ENCODE measurements around the gene ADAM8. TPM values are rescaled to one million over a fixed set of nuclear protein-coding genes. Genes with fewer than 3 reads are reported as not detected.

The ADAM8 gene
- polyA plus RNA-seq, 4 donors = 0.67 to 4.4 (median 2.1) TPM

- no peaks in the 10 kb centered on the region for H3K4me1 ChIP-seq (ENCODE audit: control insufficient read depth in 3 of 3, insufficient read depth in 2 of 3, low read depth in 1 of 3, low read length in 2 of 3)
- H3K36me3 ChIP-seq (ENCODE audit: control insufficient read depth in 3 of 3, insufficient read depth in 2 of 3, low read depth in 1 of 3, low read length in 3 of 3) = peaks cover 0 to 36% (median 0%) of the 10 kb centered on the region in 3 donors
- H3K27me3 ChIP-seq (ENCODE audit: control insufficient read depth in 3 of 3, insufficient read depth in 3 of 3, low read length in 3 of 3) = no peaks in the 10 kb centered on the region
- H3K9me3 ChIP-seq (ENCODE audit: control insufficient read depth in 2 of 2, insufficient read depth in 1 of 2, low read depth in 1 of 2, low read length in 1 of 2) = no peaks in the 10 kb centered on the region
- H3K4me3 ChIP-seq (ENCODE audit: low read depth in 1 of 3, low read length in 3 of 3) = no peak overlapping the region
- no peak overlapping the region for H3K27ac ChIP-seq (ENCODE audit: low read depth in 1 of 3, low read length in 2 of 3)
- FAIRE-seq = no peak
- no peak for DNase-seq
- WGBS, 3 donors = 72 to 86% (median 75%) methylated on average over 27 to 32 of the region's 32 CpGs
These were observed 62.8 kb downstream of the ADAM8 start for GRCh38 chr10:133213641-133214467.

- WGBS, 3 donors = 69 to 86% (median 72%) methylated on average over 20 of the region's 20 CpGs
- FAIRE-seq (no peak), DNase-seq (no peak)
- no peaks in the 10 kb centered on the region for H3K27me3 ChIP-seq (ENCODE audit: control insufficient read depth in 3 of 3, insufficient read depth in 3 of 3, low read length in 3 of 3)
- no peak overlapping the region for H3K4me3 ChIP-seq (ENCODE audit: low read depth in 1 of 3, low read length in 3 of 3)
- no peaks in the 10 kb centered on the region for H3K9me3 ChIP-seq (ENCODE audit: control insufficient read depth in 2 of 2, insufficient read depth in 1 of 2, low read depth in 1 of 2, low read length in 1 of 2)
- H3K4me1 ChIP-seq (ENCODE audit: control insufficient read depth in 3 of 3, insufficient read depth in 2 of 3, low read depth in 1 of 3, low read length in 2 of 3) = no peaks in the 10 kb centered on the region
- peaks cover 0 to 36% (median 0%) of the 10 kb centered on the region in 3 donors for H3K36me3 ChIP-seq (ENCODE audit: control insufficient read depth in 3 of 3, insufficient read depth in 2 of 3, low read depth in 1 of 3, low read length in 3 of 3)
- no peak overlapping the region for H3K27ac ChIP-seq (ENCODE audit: low read depth in 1 of 3, low read length in 2 of 3)
These were observed 63.7 kb downstream of the ADAM8 start for GRCh38 chr10:133212853-133213494.

Other genes with a start within 250 kb of the ADAM8 start
- under 1 TPM in 2 of 4 donors, not detected in 2; 0.10 to 0.22 TPM for gene ADGRA1, start 188.9 kb downstream of the ADAM8 start, polyA plus RNA-seq
- gene KNDC1, start 116.6 kb downstream of the ADAM8 start, polyA plus RNA-seq = 10 to 100 TPM in 1 of 4 donors, under 1 TPM in 1, not detected in 2; 0.37 to 18.6 TPM
- gene UTF1, start 46.7 kb downstream of the ADAM8 start, polyA plus RNA-seq = not detected
- gene VENTX, start 39.0 kb downstream of the ADAM8 start, polyA plus RNA-seq = under 1 TPM in 2 of 4 donors, not detected in 2; 0.19 to 0.30 TPM
- gene TUBGCP2, start 32.0 kb upstream of the ADAM8 start, polyA plus RNA-seq = 100 to 1,000 TPM in 2 of 4 donors, 10 to 100 TPM in 2; 43.1 to 173 (median 88.4) TPM
- 10 to 100 TPM; 21.8 to 61.5 (median 48.8) TPM for gene ZNF511, start 32.0 kb upstream of the ADAM8 start, polyA plus RNA-seq
- gene CALY, start 60.0 kb upstream of the ADAM8 start, polyA plus RNA-seq = 1 to 10 TPM in 2 of 4 donors, not detected in 2; 1.1 to 3.0 TPM
- gene PRAP1, start 70.5 kb upstream of the ADAM8 start, polyA plus RNA-seq = 1,000 to 10,000 TPM in 2 of 4 donors, 100 to 1,000 TPM in 2; 284 to 2,052 (median 1,107) TPM
- gene FUOM, start 81.2 kb upstream of the ADAM8 start, polyA plus RNA-seq = 100 to 1,000 TPM in 2 of 4 donors, 10 to 100 TPM in 2; 62.5 to 320 (median 165) TPM
- 100 to 1,000 TPM; 140 to 371 (median 225) TPM for gene ECHS1, start 96.5 kb upstream of the ADAM8 start, polyA plus RNA-seq
- 10 to 100 TPM in 3 of 4 donors, 1 to 10 TPM in 1; 7.9 to 40.8 (median 11.4) TPM for gene PAOX, start 102.4 kb upstream of the ADAM8 start, polyA plus RNA-seq
- gene MTG1, start 117.3 kb upstream of the ADAM8 start, polyA plus RNA-seq = 100 to 1,000 TPM in 2 of 4 donors, 10 to 100 TPM in 2; 67.4 to 124 (median 90.9) TPM
- gene SPRN, start 147.8 kb upstream of the ADAM8 start, polyA plus RNA-seq = 1 to 10 TPM in 2 of 4 donors, under 1 TPM in 2; 0.81 to 3.3 (median 0.99) TPM
- gene SCART1, start 177.1 kb upstream of the ADAM8 start, polyA plus RNA-seq = 1 to 10 TPM in 1 of 4 donors, under 1 TPM in 2, not detected in 1; 0.22 to 2.1 (median 0.33) TPM